ENCODE data around the gene CTXN2.

DNA sequence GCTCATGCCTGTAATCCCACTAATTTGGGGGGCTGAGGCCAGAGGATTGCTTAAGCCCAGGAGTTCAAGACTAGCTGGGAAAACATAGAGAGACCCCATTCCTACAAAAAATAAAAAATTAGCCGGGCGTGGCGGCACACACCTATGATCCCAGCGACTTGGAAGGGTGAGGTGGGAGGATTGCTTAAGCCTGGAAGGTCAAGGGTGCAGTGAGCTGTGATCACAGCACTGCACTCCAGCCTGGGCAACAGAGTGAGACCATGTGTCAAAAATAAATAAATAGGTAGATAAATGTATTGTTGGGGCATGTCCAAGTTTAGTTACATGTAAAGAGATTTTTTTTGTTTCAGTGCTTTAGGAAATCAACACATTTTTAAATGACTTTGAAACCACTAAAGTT, 51.1 kb downstream of the CTXN2 start:
- TF ChIP-seq, protein P1, sequence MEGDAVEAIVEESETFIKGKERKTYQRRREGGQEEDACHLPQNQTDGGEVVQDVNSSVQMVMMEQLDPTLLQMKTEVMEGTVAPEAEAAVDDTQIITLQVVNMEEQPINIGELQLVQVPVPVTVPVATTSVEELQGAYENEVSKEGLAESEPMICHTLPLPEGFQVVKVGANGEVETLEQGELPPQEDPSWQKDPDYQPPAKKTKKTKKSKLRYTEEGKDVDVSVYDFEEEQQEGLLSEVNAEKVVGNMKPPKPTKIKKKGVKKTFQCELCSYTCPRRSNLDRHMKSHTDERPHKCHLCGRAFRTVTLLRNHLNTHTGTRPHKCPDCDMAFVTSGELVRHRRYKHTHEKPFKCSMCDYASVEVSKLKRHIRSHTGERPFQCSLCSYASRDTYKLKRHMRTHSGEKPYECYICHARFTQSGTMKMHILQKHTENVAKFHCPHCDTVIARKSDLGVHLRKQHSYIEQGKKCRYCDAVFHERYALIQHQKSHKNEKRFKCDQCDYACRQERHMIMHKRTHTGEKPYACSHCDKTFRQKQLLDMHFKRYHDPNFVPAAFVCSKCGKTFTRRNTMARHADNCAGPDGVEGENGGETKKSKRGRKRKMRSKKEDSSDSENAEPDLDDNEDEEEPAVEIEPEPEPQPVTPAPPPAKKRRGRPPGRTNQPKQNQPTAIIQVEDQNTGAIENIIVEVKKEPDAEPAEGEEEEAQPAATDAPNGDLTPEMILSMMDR (IDR thresholded peaks at IDR 0.05): no peak
- TF ChIP-seq POLR2A (IDR thresholded peaks at IDR 0.05): no peak
